ENCODE results near the gene GIPC2.

Gene GIPC2

DNA sequence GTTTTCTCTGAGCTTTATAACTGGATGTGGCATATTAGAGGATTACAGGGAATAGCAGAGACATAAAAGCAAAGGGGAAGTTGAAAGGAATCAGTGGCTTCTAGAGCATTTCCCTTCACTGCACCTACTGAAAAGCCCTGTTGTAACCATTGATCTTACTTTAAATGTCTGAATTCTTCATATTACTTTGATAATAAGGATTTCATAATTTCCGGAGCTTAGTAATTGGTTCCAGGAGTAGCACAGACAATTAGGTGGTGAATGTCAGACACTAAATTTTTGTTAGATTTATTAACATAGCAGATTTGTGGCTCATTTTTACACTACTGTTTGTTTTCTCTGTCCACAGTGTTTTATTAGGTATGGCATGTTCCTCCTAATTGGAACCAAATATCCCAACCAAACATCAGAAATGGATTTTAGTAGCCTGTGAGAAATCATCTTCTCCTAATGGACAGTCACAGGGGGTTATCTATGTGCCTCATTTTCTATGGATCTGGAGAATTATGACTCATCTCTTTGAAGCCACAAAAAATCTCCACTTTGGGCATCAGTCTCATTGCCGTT, 100.5 kb downstream of the GIPC2 start:
- DNase-seq (ENCODE audit: low spot score): no peak

DNA sequence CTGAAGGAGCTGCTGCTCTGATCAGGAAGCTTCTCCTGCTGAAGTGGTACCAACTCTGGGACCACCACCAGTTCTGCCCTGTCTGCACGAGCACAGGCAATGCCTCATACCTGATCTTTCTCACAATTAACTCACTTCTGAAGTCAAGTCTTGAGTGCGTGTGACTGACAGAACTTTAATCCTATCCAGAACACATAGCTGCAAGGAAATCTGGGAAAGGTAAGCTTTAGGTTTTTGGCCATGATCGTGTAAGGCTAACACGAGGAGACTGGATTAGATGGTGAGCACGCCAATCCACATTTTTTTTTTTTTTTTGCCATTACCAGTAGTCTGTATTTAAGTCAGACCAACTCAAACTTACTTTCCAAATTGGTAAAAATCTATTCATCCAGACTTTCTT, 101.3 kb downstream of the GIPC2 start:
- DNase-seq (ENCODE audit: low spot score): no peak

DNA sequence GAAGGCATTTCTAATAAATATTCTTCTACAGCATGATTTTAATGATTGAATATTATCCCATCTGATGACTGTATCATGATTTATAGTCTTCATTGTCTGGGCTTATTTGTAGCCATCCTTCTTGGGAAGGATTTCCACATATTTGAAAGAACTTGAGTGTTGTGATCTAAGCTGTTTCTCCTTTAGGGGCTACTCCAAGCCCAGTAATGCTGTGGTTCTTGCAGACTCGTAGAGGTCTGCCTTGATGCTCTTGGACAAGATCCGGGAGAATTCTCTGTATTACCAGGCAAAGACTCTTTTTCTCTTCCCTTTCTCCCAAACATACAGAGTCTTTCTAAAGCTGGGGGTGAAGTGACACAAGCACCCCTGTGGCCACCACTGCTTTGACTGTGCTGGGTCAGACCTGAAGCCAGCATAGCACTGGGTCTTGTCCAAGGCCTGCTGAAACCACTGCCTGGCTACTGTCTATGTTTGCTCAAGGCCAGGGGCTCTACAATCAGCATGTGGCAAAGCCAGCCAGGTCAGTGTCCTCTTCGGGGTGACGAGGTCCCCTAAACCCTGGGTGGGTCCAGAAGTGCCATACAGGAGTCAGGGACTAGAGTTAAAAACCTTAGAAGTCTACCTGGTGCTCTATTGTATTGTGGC, 107.4 kb downstream of the GIPC2 start:
- no peak for DNase-seq (ENCODE audit: low spot score)

DNA sequence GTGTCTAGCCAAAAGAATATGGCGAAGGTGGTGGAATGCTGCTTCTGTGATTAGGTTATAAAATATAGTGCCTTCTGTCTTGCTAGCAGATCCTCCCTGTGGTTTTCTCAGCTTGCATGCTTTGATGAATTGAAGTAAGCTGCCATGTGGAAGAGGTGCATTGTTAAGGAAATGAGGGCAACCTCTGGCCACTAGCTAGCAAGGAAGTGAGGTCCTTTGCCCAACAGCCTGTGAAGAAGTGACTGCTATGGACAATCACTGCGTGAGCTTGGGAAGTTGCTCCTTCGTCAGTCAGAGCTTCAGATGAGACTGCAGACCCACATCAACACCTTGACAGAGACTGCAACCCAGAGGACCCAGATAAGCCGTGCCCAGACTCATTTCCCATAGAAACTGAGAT, 109.4 kb downstream of the GIPC2 start:
- DNase-seq (ENCODE audit: low spot score): no peak

DNA sequence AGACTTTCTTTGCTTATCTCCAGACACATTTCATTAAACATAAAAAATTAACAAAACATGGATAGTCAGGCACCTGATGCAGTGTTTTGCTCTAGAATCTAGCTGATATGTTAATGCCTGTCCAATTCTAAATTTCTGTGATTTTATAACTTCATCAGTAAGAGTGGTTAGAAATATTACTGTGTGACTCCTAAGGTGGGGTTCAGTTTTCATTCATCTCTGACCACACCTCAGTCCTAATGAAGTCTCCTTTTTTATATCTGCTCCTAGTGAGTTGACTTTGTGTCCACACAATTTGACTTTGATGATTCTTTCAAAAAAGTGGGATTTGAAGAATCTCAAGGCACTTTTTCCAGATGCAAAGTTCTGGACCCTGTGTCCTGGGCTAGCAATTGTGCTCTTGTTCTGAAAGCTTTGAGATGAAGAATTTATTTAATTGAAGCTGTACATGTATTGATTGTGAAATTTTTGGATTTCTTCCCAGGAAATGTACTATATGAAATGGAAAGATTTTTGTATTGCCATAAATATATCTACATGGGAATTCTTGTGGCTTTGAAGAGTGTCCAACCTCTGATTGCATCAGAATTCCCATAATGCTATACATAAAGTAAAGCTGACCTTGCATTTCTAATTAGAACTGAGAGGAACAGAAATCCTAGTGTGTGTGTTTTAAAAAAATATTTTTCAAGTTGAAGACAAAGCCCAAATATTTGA, 111.2 kb downstream of the GIPC2 start:
- DNase-seq (ENCODE audit: low spot score): no peak

DNA sequence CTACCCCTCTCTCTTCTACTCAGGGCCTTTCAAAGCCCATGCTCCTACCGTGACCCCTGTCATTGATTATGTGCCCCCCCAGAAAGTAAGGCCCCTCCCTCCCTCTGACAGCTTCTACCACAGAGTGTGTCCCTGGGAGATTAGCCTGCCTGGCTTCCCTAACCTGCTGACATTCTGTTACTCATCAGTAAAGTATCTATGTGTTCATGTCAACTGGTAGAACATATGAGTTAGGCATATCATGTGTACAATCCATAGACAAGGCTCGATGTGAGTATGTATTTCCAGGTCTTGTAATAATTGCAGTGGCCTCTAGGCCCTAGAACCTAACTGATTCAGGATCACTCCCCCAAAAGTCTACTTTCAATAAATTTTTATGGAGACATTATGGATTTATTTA, 120.0 kb downstream of the GIPC2 start:
- no peak for DNase-seq (ENCODE audit: low spot score)

DNA sequence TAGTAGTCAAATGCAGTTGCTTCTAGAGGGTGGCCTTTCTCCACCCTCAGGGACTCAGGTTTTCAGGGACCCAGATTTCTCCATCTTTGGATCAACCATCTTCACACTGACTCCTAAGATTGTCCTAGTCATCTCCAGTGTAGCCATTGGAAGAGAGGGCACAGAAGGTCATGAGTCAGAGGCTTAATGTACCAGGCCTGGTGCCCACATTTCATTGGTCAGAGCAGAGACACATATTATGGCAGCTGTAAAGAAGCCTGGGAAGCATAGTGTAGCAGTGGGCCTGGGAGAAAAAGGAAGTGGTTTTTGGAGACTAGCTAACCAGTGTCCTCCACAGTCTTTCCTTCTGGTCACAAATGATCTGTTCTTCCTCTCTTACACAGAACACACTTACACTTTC, 122.5 kb downstream of the GIPC2 start:
- no peak for DNase-seq (ENCODE audit: low spot score)

DNA sequence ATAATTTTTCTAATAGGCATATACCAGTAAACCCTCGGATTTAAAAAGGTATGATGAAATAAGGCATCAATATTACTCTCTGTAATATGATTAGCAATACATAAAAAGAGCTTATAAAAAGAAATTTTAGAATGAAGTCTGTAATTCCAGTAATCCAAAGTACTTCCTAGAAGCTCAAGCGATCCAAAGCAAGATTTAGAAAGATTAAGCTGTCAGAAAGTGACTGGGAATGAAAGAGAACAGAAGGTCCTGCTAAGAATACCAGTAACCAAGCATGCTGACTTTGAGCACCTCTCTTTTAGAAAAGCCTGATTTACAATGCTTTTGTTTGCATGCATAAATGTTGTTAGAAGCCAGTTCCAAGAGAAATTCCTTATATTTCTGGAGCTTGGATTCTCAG, 125.1 kb downstream of the GIPC2 start:
- DNase-seq (ENCODE audit: low spot score): no peak

DNA sequence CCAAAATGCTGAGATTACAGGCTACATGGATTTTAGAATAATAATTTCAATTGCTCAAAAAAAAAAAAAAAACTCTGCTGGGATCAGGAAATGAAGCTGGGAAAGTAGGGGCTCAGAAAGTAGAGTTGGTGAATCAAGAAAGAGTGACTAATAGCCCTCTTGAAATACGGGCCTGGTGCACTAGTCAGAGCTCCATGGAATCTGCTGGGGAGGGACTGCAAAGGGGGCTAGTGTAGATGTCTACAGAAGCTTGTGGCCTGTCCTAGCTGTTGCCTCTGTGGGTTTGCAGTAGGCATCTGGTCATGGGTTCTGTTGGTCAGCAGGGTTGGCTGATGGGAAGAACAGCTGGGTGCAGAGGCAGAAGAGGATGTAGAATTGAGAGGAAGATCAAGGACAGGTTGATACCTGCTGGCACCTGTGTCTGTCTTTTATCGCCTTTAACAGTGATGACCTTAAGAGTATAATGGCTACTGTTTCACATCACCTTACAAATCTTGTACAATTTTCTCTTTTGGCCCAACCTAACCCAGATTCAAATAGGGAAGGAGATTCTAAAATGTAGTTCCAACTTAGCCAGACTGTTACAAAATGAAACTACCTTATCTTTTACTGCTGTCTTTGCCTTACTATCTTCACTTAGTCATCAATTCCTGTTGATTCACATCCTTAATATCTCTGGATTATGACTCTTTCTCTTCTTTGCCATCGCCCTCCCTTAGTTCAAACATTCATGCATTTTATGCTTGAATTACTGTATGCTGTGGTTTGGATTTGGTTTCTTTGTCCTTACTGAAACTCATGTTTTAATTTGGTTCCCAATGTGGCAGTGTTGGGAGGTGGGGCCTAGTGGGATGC, 126.2 kb downstream of the GIPC2 start:
- no peak for DNase-seq (ENCODE audit: low spot score)

DNA sequence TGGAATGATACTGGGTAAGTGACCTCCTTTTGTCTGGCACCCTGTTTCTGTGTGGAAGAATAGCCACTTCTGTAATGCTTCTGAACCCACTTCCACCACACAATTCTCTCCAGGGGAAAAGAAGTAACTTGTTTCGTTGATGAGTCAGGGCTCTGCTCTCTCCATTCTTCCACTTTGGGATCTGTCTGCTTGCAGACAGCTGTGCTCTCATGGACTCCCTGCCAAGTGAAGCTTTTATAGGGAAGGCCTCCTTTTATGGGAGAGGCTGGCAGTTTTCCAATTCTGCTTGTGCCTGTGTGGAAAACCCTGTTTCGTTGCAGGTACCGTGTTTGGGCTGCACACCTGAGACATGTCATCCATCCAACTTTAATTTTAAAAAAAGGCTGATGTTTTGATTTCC, 130.7 kb downstream of the GIPC2 start:
- DNase-seq (ENCODE audit: low spot score): peak; percentile 8

DNA sequence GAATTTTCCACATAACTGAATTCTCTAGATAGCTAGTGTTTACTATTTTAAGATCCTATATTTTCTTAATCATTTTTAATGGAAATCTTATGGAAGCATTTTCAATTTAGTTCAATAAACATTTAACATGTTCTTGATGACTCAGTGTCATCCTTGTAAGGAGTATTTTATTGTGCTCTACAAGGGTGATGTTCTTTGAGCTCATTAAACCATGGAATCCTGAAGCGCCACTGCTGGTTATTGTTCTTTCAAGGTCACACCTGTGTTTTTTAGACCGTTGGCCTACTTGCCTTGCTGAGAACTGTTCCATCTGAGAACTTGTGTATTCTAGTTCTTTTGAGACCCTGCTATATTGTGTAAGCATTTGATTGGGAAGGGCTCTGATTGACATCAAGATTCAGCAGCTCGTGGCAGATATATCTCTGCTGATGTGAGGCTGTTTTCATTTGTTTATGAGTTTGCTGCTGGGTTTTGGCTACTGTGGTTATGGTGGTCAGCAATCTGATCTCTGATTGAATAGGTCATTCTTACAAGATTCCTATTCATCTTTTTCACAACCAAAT, 132.0 kb downstream of the GIPC2 start:
- DNase-seq (ENCODE audit: low spot score): no peak

DNA sequence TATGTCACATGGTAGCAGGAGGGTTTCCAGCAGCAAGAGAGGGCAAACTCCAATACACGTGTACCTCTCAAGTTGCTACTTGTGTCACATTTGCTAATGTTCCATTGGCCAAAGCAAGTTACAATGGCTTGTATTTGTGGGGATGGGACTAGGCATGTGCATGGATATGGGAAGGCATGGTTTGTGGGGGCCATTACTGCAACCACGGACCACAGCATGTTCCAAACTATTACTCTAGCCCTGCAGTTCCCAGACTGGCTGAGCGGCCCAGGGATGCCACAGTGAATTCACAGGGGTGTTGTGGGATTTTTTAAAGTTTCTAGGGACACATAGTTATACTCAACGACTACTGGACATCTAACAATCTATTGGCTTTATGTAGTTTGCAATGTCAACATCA, 133.1 kb downstream of the GIPC2 start:
- no peak for DNase-seq (ENCODE audit: low spot score)

DNA sequence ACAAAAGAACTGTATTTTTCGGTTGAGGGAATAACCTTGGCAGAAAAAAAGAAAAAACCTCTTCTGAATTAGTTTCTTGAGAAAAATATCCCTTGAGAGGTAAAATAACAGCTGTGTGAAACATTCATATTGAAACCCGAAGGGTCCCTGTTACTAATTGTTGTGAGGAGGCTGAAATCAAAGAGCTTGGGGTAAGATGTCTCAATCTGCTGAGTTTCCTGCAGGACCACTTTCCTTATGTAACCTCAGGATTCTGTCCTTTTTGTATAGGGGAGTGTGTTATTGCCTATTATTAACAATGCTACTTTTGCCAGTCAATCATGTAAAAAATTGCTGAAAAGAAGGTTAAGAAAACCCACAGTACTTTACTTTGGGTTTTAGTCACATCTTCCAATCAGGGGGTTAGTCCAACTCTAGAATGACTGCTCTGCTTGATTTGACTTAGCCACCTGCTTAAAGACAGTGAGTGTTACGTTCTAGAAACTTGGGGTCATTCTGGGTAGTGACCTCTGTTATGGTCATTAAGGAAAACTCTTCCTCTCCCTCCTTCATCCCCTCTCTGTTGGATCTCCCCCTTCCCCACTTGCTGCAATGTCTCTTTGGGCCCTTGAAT, 138.8 kb downstream of the GIPC2 start:
- no peak for DNase-seq (ENCODE audit: low spot score)

Data from SW480 (cell line).